ENCODE data around the gene SVIL.

GRCh38 chr10:29512425-29512974 is 122.3 kb downstream of the SVIL start:
- TF ChIP-seq POLR2AphosphoS5 (IDR thresholded peaks at IDR 0.05; ENCODE audit: borderline replicate concordance, low read depth, low read length), result no peak
- no peak for TF ChIP-seq EZH2 (IDR thresholded peaks at IDR 0.05)
- TF ChIP-seq FOXP2 (optimal IDR thresholded peaks at IDR 0.05; ENCODE audit: control extremely low read depth, extremely low read length, insufficient read depth), result no peak
